ENCODE measurements around the gene DSPP. TPM values are rescaled to one million over a fixed set of nuclear protein-coding genes. Genes with fewer than 3 reads are reported as not detected.
"Not testable (repeated sequence)": the region's sequence is repeated elsewhere in the genome, so short reads cannot be mapped to it uniquely, and the experiment has no call there.

DSPP gene
- not detected for polyA plus RNA-seq (ENCODE audit: low read depth in 6 of 6)

DNA sequence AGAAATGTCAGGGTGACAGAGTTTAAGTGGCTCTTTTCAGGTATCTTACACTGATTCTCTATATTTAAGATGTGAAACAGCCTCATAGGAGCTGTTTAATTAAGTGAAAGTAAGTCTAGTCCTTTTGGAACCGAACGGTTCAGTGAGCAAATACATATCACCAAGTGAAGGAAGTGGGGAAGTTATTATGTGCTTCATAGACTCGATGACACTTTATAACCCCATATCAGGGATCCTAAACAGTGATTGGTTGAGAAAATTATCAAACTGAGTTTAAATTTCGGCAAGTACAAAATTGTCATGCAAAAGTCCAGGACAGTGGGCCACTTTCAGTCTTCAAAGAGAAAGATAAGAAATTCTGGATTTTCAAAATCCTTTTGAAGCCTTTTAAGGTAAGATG lies at the start of gene DSPP:
Gene DSPP, plus strand, starts transcription at position 301 of the 400 bp plus-strand sequence. CDS start 2,380 bp downstream, outside the sequence.
- DNase-seq (no peak), ATAC-seq (ENCODE audit: low read depth in 2 of 2) (no peak)
- H3K9me3 Mint-ChIP-seq = peaks cover 0 to 4% (median 2%) of the 10 kb centered on the region in 7 donors
- H3K27ac Mint-ChIP-seq = no peak within 1 kb of the TSS
- H3K27me3 Mint-ChIP-seq = no peaks in the 10 kb centered on the region
- H3K4me1 Mint-ChIP-seq = no peaks in the 10 kb centered on the region
- H3K4me3 Mint-ChIP-seq = no peak within 1 kb of the TSS
- no peaks in the 10 kb centered on the region for H3K36me3 Mint-ChIP-seq

- peak overlapping the region in 3 of 8 donors; percentile 20 to 44 (median 35) for H3K4me3 Mint-ChIP-seq
- H3K27me3 Mint-ChIP-seq = no peaks in the 10 kb centered on the region
- peaks cover 0 to 11% (median 6%) of the 10 kb centered on the region in 3 donors for H3K4me1 Mint-ChIP-seq
- peak; percentile 48 to 80 for ATAC-seq (ENCODE audit: low read depth in 2 of 2)
- no peaks in the 10 kb centered on the region for H3K9me3 Mint-ChIP-seq
- no peaks in the 10 kb centered on the region for H3K36me3 Mint-ChIP-seq
- H3K27ac Mint-ChIP-seq = peak overlapping the region in 2 of 6 donors; percentile 22 to 32
- DNase-seq = no peak
Observed at GRCh38 chr4:87559090-87559837, 49.1 kb upstream of the DSPP start.

- Mint-ChIP-seq H3K9me3 (no peaks in the 10 kb centered on the region), H3K27me3 (peaks cover 0 to 4% (median 0%) of the 10 kb centered on the region in 3 donors), H3K4me3 (no peak overlapping the region), H3K27ac (no peak overlapping the region), H3K4me1 (peaks cover 0 to 11% (median 6%) of the 10 kb centered on the region in 3 donors), H3K36me3 (no peaks in the 10 kb centered on the region)
- DNase-seq = no peak
- no peak for ATAC-seq (ENCODE audit: low read depth in 2 of 2)
Observed at GRCh38 chr4:87560802-87561201, 47.5 kb upstream of the DSPP start.

DNA sequence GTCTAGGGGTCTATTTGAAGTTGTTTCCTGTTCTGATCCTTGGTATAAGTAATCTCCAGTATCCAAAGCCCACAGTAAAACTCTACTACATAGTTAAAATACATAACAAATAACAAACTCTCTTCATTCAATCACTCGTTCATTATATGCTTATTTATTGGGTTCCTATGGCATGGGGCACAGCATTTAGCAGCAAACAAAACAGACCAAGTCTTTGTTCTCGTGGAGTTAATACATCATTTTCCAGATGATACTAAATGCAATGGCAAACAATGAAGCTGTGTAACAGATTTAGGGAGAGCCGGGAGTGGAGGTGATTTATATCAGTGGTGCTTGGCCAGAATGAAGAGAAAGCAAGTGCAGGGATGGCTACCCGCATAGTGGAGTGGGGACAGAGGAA lies 42.6 kb upstream of the DSPP start:
- no peaks in the 10 kb centered on the region for H3K36me3 Mint-ChIP-seq
- no peaks in the 10 kb centered on the region for H3K9me3 Mint-ChIP-seq
- DNase-seq (no peak), ATAC-seq (ENCODE audit: low read depth in 2 of 2) (no peak)
- no peak overlapping the region for H3K27ac Mint-ChIP-seq
- H3K4me3 Mint-ChIP-seq = no peak overlapping the region
- no peaks in the 10 kb centered on the region for H3K4me1 Mint-ChIP-seq
- H3K27me3 Mint-ChIP-seq = peaks cover 0 to 7% (median 0%) of the 10 kb centered on the region in 3 donors

DNA sequence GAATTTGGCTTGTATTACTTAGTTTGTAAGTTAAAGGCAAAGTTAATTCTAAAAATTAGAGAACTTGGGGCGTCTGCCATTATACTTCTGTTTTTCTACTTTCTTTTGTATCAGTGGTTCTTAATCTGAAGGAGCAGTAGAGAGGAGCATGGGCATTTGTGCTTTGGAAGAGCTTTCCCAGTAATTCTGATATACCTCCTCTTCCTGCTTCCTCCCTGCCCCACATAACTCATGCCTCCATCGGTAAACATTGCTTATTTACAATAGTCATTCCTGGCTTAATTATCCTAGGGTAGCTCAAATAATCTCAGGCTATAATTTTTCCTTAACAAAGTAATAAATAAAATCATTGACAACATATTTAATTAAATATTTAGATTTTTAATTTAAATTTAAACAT lies 42.1 kb upstream of the DSPP start:
- H3K4me1 Mint-ChIP-seq = no peaks in the 10 kb centered on the region
- H3K27ac Mint-ChIP-seq = no peak overlapping the region
- no peaks in the 10 kb centered on the region for H3K9me3 Mint-ChIP-seq
- H3K27me3 Mint-ChIP-seq = peaks cover 0 to 7% (median 0%) of the 10 kb centered on the region in 3 donors
- DNase-seq (no peak), ATAC-seq (ENCODE audit: low read depth in 2 of 2) (no peak)
- H3K36me3 Mint-ChIP-seq = no peaks in the 10 kb centered on the region
- H3K4me3 Mint-ChIP-seq = no peak overlapping the region

DNA sequence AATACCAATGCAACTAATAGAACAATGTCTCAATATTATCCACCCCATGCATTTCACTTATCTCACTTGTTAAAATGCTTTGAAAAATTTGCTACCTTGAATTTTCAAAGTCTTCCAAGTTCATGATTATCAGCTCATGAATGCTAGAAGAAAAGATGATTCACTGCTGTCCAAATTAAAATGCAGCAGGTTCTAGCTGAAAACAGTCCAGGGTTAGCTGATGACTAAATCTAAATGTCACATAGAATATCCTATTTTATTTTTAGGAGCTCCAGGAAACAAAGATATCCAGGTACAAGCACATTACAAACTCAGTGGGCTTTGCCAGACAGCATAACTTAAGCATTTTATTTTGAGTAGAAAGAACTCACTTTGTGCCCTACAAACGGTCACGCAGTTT lies 41.1 kb upstream of the DSPP start:
- DNase-seq = no peak
- no peaks in the 10 kb centered on the region for H3K9me3 Mint-ChIP-seq
- no peak overlapping the region for H3K4me3 Mint-ChIP-seq

GRCh38 chr4:87570290-87570805 lies 38.0 kb upstream of the DSPP start:
- ATAC-seq (ENCODE audit: low read depth in 2 of 2) = no peak
- H3K4me1 Mint-ChIP-seq = no peaks in the 10 kb centered on the region
- peaks cover 0 to 6% (median 1%) of the 10 kb centered on the region in 7 donors for H3K9me3 Mint-ChIP-seq
- H3K27ac Mint-ChIP-seq = no peak overlapping the region
- no peak for DNase-seq
- peaks cover 0 to 16% (median 10%) of the 10 kb centered on the region in 3 donors for H3K27me3 Mint-ChIP-seq
- H3K4me3 Mint-ChIP-seq = no peak overlapping the region
- no peaks in the 10 kb centered on the region for H3K36me3 Mint-ChIP-seq

More for the DNA sequence above, 41.1 kb upstream of the DSPP start:
- H3K36me3 Mint-ChIP-seq = no peaks in the 10 kb centered on the region
- peaks cover 0 to 7% (median 5%) of the 10 kb centered on the region in 3 donors for H3K27me3 Mint-ChIP-seq
- no peaks in the 10 kb centered on the region for H3K4me1 Mint-ChIP-seq
- no peak for ATAC-seq (ENCODE audit: low read depth in 2 of 2)
- H3K27ac Mint-ChIP-seq = no peak overlapping the region

DNA sequence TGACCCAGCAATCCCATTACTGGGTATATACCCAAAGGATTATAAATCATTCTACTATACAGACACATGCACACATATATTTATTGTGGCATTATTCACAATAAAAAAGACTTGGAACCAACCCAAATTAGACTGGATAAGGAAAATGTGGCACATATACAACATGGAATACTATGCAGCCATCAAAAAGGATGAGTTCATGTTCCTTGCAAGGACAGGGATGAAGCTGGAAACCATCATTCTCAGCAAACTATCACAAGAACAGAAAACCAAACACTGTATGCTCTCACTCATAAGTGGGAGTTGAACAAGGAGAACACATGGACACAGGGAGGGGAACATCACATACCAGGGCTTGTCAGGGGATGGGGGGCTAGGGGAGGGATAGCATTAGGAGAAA lies 34.0 kb upstream of the DSPP start:
- H3K27me3 Mint-ChIP-seq; H3K4me1 Mint-ChIP-seq; H3K9me3 Mint-ChIP-seq; H3K27ac Mint-ChIP-seq; DNase-seq; ATAC-seq (ENCODE audit: low read depth in 2 of 2); H3K36me3 Mint-ChIP-seq: not testable (repeated sequence)
- peak overlapping the region in 1 of 8 donors; percentile 23 for H3K4me3 Mint-ChIP-seq

DNA sequence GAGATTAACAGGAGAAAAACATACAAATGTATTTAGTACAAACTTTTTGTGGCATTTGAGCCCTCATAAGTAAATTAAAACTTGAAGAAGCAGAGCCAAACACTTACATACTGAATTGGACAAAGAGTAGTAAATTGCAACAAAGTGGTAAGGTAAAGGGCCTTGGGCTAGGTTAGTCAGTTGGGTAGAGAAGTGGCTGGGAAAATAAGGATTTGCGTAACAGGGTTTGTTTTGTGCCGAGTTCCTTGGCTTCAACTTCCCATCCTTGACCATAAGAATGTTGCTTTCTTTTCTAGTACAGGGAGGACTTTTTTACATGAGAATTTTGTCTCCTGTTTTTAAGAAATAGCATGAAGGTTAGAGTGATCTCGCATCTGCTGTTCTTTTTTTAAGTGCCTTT lies 33.3 kb upstream of the DSPP start:
- Mint-ChIP-seq H3K27me3 (peaks cover 0 to 10% (median 8%) of the 10 kb centered on the region in 3 donors), H3K4me1 (no peaks in the 10 kb centered on the region), H3K36me3 (no peaks in the 10 kb centered on the region), H3K9me3 (peaks cover 0 to 6% (median 1%) of the 10 kb centered on the region in 7 donors), H3K27ac (no peak overlapping the region), H3K4me3 (no peak overlapping the region)
- DNase-seq (no peak), ATAC-seq (ENCODE audit: low read depth in 2 of 2) (no peak)

GRCh38 chr4:87575408-87575807 lies 32.9 kb upstream of the DSPP start:
- Mint-ChIP-seq H3K4me1 (no peaks in the 10 kb centered on the region), H3K4me3 (no peak overlapping the region), H3K27ac (no peak overlapping the region), H3K27me3 (peaks cover 0 to 10% (median 8%) of the 10 kb centered on the region in 3 donors), H3K36me3 (no peaks in the 10 kb centered on the region), H3K9me3 (peaks cover 0 to 6% (median 1%) of the 10 kb centered on the region in 7 donors)
- DNase-seq = no peak
- ATAC-seq (ENCODE audit: low read depth in 2 of 2) = no peak

GRCh38 chr4:87575983-87576382 lies 32.3 kb upstream of the DSPP start:
- ATAC-seq (ENCODE audit: low read depth in 2 of 2) (no peak), DNase-seq (no peak)
- Mint-ChIP-seq H3K36me3 (no peaks in the 10 kb centered on the region), H3K27ac (no peak overlapping the region), H3K4me1 (no peaks in the 10 kb centered on the region), H3K9me3 (peaks cover 0 to 6% (median 1%) of the 10 kb centered on the region in 7 donors), H3K27me3 (peaks cover 0 to 10% (median 8%) of the 10 kb centered on the region in 3 donors), H3K4me3 (no peak overlapping the region)

GRCh38 chr4:87579478-87579877 lies 28.9 kb upstream of the DSPP start:
- Mint-ChIP-seq H3K36me3 (no peaks in the 10 kb centered on the region), H3K27ac (no peak overlapping the region), H3K4me3 (no peak overlapping the region), H3K4me1 (no peaks in the 10 kb centered on the region), H3K9me3 (peaks cover 0 to 2% (median 0%) of the 10 kb centered on the region in 7 donors), H3K27me3 (no peaks in the 10 kb centered on the region)
- ATAC-seq (ENCODE audit: low read depth in 2 of 2) (no peak), DNase-seq (no peak)

DNA sequence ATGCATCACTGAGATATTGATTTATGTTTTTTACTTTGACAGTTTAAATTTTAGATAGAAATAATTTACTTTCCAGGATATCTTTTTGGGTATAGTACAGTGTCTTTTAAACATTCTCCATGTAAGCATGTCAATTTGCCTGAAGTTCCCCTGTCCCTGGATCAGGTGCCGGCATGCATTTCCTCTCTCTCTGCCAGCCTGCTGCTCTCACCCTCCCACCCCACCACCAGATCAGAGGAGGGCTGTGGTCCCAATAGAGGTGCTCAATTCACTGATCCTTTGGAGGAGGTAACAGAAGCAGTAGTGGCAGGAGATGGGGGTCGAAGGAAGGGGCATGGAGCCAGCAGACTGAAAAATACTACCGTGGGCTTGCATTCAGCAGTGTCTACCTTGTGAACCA lies 28.3 kb upstream of the DSPP start:
- Mint-ChIP-seq H3K27ac (no peak overlapping the region), H3K36me3 (no peaks in the 10 kb centered on the region), H3K4me3 (no peak overlapping the region), H3K27me3 (no peaks in the 10 kb centered on the region), H3K4me1 (no peaks in the 10 kb centered on the region), H3K9me3 (peaks cover 0 to 2% (median 0%) of the 10 kb centered on the region in 7 donors)
- DNase-seq (no peak), ATAC-seq (ENCODE audit: low read depth in 2 of 2) (no peak)

DNA sequence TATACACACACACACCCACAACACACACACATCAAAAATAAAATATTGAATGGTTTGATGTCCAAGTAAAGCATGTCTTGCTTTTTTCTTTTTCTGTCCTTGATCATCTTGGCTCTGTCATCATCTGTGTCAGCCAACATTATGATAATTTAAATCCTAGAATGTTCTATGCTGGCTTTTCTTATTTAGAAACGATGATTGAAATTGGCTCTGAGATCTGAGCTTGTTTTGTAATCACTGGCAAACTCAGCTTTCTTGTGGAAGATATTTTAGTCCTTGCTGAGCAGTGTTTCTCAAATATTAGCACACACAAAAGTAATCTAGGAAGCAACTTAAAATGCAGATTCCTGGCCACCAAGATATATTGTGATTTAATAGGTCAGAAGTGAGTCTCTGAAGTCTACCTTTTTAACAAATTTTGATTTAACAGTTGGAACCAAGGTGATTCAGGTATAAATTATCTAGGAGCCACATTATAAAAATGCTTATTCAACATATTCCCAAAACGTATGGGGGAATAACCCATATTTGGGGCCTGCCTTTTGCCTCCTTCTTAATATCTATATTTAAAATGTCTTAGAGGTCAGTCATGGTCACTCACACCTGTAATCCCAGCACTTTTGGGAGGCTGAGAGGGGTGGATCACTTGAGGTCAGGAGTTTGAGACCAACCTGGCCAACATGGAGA lies 24.0 kb upstream of the DSPP start:
- Mint-ChIP-seq H3K27me3 (no peaks in the 10 kb centered on the region), H3K27ac (no peak overlapping the region), H3K4me3 (no peak overlapping the region), H3K9me3 (peaks cover 0 to 6% (median 4%) of the 10 kb centered on the region in 7 donors), H3K36me3 (no peaks in the 10 kb centered on the region), H3K4me1 (no peaks in the 10 kb centered on the region)
- ATAC-seq (ENCODE audit: low read depth in 2 of 2) = no peak
- no peak for DNase-seq

All from naive B cell (primary cell).